Neural cell (in vitro differentiated cells): ENCODE results near the gene GDI2.

Experiments
- CTCF ChIP-seq: fragments of 450-650 bp; IDR thresholded peaks from 2 replicates; pipeline ENCODE4 v1.5.1; 2014; ENCODE audit warnings: antibody characterized with exemption, mild to moderate bottlenecking, moderate library complexity; ENCODE audit not compliant: poor library complexity, severe bottlenecking
- EP300 ChIP-seq: fragments of 450-650 bp; conservative IDR thresholded peaks from 2 replicates; pipeline ENCODE4 v1.6.1; 2014; ENCODE audit warnings: antibody characterized with exemption, mild to moderate bottlenecking, moderate library complexity; ENCODE audit not compliant: poor library complexity, severe bottlenecking
- EZH2 ChIP-seq: fragments of 200-600, 300-800 bp; shearing (Covaris generic), sonication (generic); IDR thresholded peaks from 2 replicates; pipeline ENCODE4 v1.6.1; 2014; ENCODE audit warnings: antibody characterized with exemption, low read length, borderline replicate concordance, mild to moderate bottlenecking; ENCODE audit not compliant: insufficient read depth, poor library complexity, severe bottlenecking
- MXI1 ChIP-seq: fragments of 450-650 bp; conservative IDR thresholded peaks from 2 replicates; pipeline ENCODE4 v1.6.1; 2014; ENCODE audit warnings: antibody characterized with exemption, mild to moderate bottlenecking; ENCODE audit not compliant: poor library complexity, severe bottlenecking
- POLR2AphosphoS5 ChIP-seq: IDR thresholded peaks from 2 replicates; pipeline ENCODE4 v1.6.1; 2012
- RAD21 ChIP-seq: fragments of 450-650 bp; conservative IDR thresholded peaks from 2 replicates; pipeline ENCODE4 v1.6.1; 2014; ENCODE audit warnings: antibody characterized with exemption, mild to moderate bottlenecking, moderate library complexity
- REST ChIP-seq: IDR thresholded peaks from 2 replicates; pipeline ENCODE4 v1.6.1; 2012; ENCODE audit warnings: borderline replicate concordance
- SMC3 ChIP-seq: fragments of 450-650 bp; conservative IDR thresholded peaks from 2 replicates; pipeline ENCODE4 v1.6.1; 2014; ENCODE audit warnings: antibody characterized with exemption, mild to moderate bottlenecking, moderate library complexity; ENCODE audit not compliant: poor library complexity
- TAF1 ChIP-seq: IDR thresholded peaks from 2 replicates; pipeline ENCODE4 v1.6.1; 2012; ENCODE audit warnings: low read depth

GRCh38 chr10:5720182-5720581, 93.1 kb downstream of the GDI2 start:
- TF ChIP-seq CTCF (no peak), REST (no peak), EP300 (no peak), RAD21 (no peak), POLR2AphosphoS5 (no peak), TAF1 (no peak), SMC3 (no peak), EZH2 (no peak), MXI1 (no peak)
